Measurements from ENCODE around the gene DAB2IP.

DAB2IP gene

DNA sequence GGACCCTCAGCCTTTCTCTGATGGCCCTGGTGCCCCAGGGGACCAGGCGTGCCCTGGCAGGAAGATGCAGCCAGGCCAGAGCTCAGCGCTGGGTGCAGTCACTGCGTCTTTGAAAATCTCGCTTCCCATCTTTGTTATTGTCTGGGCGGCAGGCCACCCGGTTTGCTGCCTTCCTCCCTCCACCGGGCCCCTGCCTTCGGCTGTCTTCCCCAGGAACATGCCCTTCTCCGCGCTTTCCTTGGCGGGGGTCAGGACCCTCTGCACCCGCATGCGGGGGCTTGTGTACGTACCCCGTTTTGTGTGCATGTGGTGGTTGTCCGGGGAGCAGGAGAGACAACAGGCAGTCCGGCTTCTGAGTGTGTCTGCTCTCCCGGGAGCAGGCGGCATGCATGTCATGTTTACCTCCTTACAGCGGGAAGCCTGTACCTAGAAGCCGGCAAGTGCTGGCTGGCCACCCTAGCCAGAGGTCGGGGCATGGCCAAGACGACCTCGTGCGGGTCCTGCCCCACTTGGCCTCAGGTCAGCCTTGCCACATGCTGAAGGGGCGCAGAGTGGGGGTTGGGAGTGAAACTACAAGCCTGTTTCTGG is 49.5 kb downstream of the DAB2IP start:
- Histone ChIP-seq H3K27ac (ENCODE audit: low read depth, low read length) (no peak overlapping the region), H3F3A (ENCODE audit: control insufficient read depth, insufficient read depth) (no peaks in the 10 kb centered on the region), H3K79me2 (ENCODE audit: control insufficient read depth, low read length) (no peaks in the 10 kb centered on the region), H3K9me3 (ENCODE audit: control insufficient read depth, insufficient read depth, low read length) (no peaks in the 10 kb centered on the region), H3K36me3 (ENCODE audit: control insufficient read depth, low read length) (no peaks in the 10 kb centered on the region), H3K4me3 (ENCODE audit: low read length) (no peak overlapping the region), H3K9me2 (replicated peaks; ENCODE audit: control insufficient read depth, low read length) (no peaks in the 10 kb centered on the region), H3K4me1 (ENCODE audit: control insufficient read depth, low read length) (peaks cover 19% of the 10 kb centered on the region), H4K20me1 (ENCODE audit: control insufficient read depth, insufficient read depth, low read depth, low read length) (peaks cover 9% of the 10 kb centered on the region), H3K4me2 (ENCODE audit: low read length) (no peak overlapping the region), H3K27me3 (ENCODE audit: control insufficient read depth, low read length) (peaks cover 69% of the 10 kb centered on the region)
- TF ChIP-seq CTCF (IDR thresholded peaks at IDR 0.05; ENCODE audit: low read depth, low read length, poor library complexity, severe bottlenecking) (no peak), EZH2phosphoT487 (IDR thresholded peaks at IDR 0.05; ENCODE audit: borderline replicate concordance, low read length) (no peak)

DNA sequence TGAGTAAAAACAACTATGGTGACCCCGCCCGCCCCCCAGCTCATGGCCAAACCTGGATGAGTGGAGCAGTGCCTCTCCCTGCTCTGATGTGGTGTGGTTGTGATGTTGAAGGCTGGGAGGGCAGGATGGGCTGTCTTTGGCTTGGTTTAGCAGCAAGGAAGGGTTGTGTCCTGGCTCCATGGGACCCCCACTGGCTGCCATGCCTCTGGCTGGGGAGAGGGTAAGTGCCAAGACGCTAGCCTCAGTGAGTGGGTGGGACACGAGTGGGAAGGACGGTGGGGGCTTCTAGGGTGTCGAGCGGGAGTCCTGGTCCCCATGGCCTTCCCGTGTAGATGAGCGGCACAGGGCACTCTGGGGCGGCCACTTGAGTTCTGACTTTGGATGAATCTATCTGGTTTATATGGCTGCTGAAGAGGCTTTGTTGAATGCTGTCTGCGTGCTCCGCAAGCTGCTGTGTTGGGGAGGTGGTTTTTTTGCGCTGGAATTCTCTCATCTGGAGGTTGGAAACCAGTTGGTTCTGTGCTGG is 50.4 kb downstream of the DAB2IP start:
- peaks cover 18% of the 10 kb centered on the region for H3K4me1 ChIP-seq (ENCODE audit: control insufficient read depth, low read length)
- no peak overlapping the region for H3K4me3 ChIP-seq (ENCODE audit: low read length)
- peaks cover 64% of the 10 kb centered on the region for H3K27me3 ChIP-seq (ENCODE audit: control insufficient read depth, low read length)
- H3K9me2 ChIP-seq (replicated peaks; ENCODE audit: control insufficient read depth, low read length) = no peaks in the 10 kb centered on the region
- H3K27ac ChIP-seq (ENCODE audit: low read depth, low read length) = no peak overlapping the region
- no peak for TF ChIP-seq EZH2phosphoT487 (IDR thresholded peaks at IDR 0.05; ENCODE audit: borderline replicate concordance, low read length)
- no peak for TF ChIP-seq CTCF (IDR thresholded peaks at IDR 0.05; ENCODE audit: low read depth, low read length, poor library complexity, severe bottlenecking)
- no peaks in the 10 kb centered on the region for H3K36me3 ChIP-seq (ENCODE audit: control insufficient read depth, low read length)
- no peaks in the 10 kb centered on the region for H3K79me2 ChIP-seq (ENCODE audit: control insufficient read depth, low read length)
- H4K20me1 ChIP-seq (ENCODE audit: control insufficient read depth, insufficient read depth, low read depth, low read length) = peaks cover 9% of the 10 kb centered on the region
- H3K4me2 ChIP-seq (ENCODE audit: low read length) = no peak overlapping the region
- H3K9me3 ChIP-seq (ENCODE audit: control insufficient read depth, insufficient read depth, low read length) = no peaks in the 10 kb centered on the region
- no peaks in the 10 kb centered on the region for H3F3A ChIP-seq (ENCODE audit: control insufficient read depth, insufficient read depth)

DNA sequence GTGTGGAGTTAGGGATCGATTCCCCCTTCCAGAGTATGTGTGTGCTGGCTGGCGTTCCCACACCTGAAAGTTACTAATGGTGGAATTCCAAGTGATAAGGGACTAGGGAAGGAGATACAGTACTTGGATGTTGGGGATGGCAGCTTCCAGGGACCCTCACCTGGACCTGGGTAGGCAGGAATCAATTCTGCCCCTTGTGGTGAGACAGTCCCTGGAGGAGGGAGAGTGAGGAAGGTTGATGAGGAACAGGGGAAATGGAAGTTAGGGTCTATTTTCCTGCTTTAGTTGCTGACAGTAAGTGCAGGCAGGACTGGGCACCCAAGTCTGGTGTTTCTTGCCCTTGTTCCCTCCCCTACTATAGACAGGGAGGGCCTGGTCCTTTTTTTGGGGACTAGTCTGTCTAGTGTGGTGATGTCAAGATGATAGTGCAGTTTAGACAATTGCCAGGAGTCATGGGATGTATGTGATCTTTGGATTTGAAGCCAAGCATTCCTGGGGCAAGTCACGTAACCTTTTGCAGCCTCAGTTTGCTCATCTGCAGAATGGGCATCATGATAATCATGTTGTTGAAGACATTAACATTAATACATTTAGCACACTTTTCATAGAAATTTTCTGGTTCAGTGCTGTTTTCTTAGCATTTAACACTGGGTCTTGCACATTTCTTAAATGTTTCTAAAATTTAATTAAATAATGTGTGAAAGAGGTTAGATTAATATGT is 51.7 kb downstream of the DAB2IP start:
- Histone ChIP-seq H3K36me3 (ENCODE audit: control insufficient read depth, low read length) (no peaks in the 10 kb centered on the region), H3F3A (ENCODE audit: control insufficient read depth, insufficient read depth) (no peaks in the 10 kb centered on the region), H3K9me2 (replicated peaks; ENCODE audit: control insufficient read depth, low read length) (no peaks in the 10 kb centered on the region), H3K4me2 (ENCODE audit: low read length) (no peak overlapping the region), H3K4me1 (ENCODE audit: control insufficient read depth, low read length) (peaks cover 12% of the 10 kb centered on the region), H3K27me3 (ENCODE audit: control insufficient read depth, low read length) (peaks cover 53% of the 10 kb centered on the region), H3K27ac (ENCODE audit: low read depth, low read length) (no peak overlapping the region), H4K20me1 (ENCODE audit: control insufficient read depth, insufficient read depth, low read depth, low read length) (peaks cover 9% of the 10 kb centered on the region), H3K9me3 (ENCODE audit: control insufficient read depth, insufficient read depth, low read length) (no peaks in the 10 kb centered on the region), H3K4me3 (ENCODE audit: low read length) (no peak overlapping the region), H3K79me2 (ENCODE audit: control insufficient read depth, low read length) (no peaks in the 10 kb centered on the region)
- TF ChIP-seq CTCF (IDR thresholded peaks at IDR 0.05; ENCODE audit: low read depth, low read length, poor library complexity, severe bottlenecking) = peak; percentile 48
- no peak for TF ChIP-seq EZH2phosphoT487 (IDR thresholded peaks at IDR 0.05; ENCODE audit: borderline replicate concordance, low read length)
